Brain pericyte (primary cell): ENCODE data around the gene TMEM87A.
"Not testable (repeated sequence)": the region's sequence is repeated elsewhere in the genome, so short reads cannot be mapped to it uniquely, and the experiment has no call there.

ENCODE experiments used
- DNase-seq: peaks from one replicate; pipeline ENCODE4 v3.0.0-alpha.2; 2012; ENCODE audit warnings: low read depth, low spot score

The TMEM87A gene

GRCh38 chr15:42272939-42273899 lies at the start of gene TMEM87A, which contains the start of gene GANC:
Gene TMEM87A (minus strand): TSS chr15:42273433. CDS start chr15:42273398, 35 bp downstream.
Gene GANC (plus strand): TSS chr15:42273201. CDS start chr15:42274482, 1,281 bp downstream.
- DNase-seq, result peak; percentile 96

- DNase-seq, result no peak
Observed at GRCh38 chr15:42319206-42319605, 46.0 kb upstream of the TMEM87A start.

GRCh38 chr15:42316282-42316805 lies 43.1 kb upstream of the TMEM87A start:
- not testable (repeated sequence) for DNase-seq

GRCh38 chr15:42315521-42315920 lies 42.3 kb upstream of the TMEM87A start:
- no peak for DNase-seq

- DNase-seq, result no peak
Observed at GRCh38 chr15:42314818-42315217, 41.6 kb upstream of the TMEM87A start.

GRCh38 chr15:42313463-42313862 lies 40.2 kb upstream of the TMEM87A start:
- DNase-seq, result no peak

GRCh38 chr15:42306681-42307080 lies 33.4 kb upstream of the TMEM87A start:
- DNase-seq, result no peak

- not testable (repeated sequence) for DNase-seq
Observed at GRCh38 chr15:42301004-42301403, 27.8 kb upstream of the TMEM87A start.

GRCh38 chr15:42289166-42289565 lies 15.9 kb upstream of the TMEM87A start:
- no peak for DNase-seq

- DNase-seq, result no peak
Observed at GRCh38 chr15:42287931-42288330, 14.7 kb upstream of the TMEM87A start.

- no peak for DNase-seq
Observed at GRCh38 chr15:42286445-42287029, 13.3 kb upstream of the TMEM87A start.

- DNase-seq, result no peak
Observed at GRCh38 chr15:42285034-42285433, 11.8 kb upstream of the TMEM87A start.

- DNase-seq, result no peak
Observed at GRCh38 chr15:42284551-42284950, 11.3 kb upstream of the TMEM87A start.

GRCh38 chr15:42283671-42284070 lies 10.4 kb upstream of the TMEM87A start:
- no peak for DNase-seq

GRCh38 chr15:42282926-42283325 lies 9.7 kb upstream of the TMEM87A start:
- no peak for DNase-seq

- DNase-seq, result no peak
Observed at GRCh38 chr15:42282344-42282743, 9.1 kb upstream of the TMEM87A start.

- no peak for DNase-seq
Observed at GRCh38 chr15:42279234-42279723, 6.0 kb upstream of the TMEM87A start.

GRCh38 chr15:42276762-42277161 lies 3.5 kb upstream of the TMEM87A start:
- no peak for DNase-seq

GRCh38 chr15:42275780-42276391 lies 2.7 kb upstream of the TMEM87A start:
- DNase-seq, result no peak

- DNase-seq, result no peak
Observed at GRCh38 chr15:42274702-42274989, 1.4 kb upstream of the TMEM87A start.

- DNase-seq, result no peak
Observed at GRCh38 chr15:42273900-42274701, 868 bp upstream of the TMEM87A start.
